IMR-90 (cell line): Measurements from ENCODE around the gene CEBPZ. TPM values are rescaled to one million over a fixed set of nuclear protein-coding genes. Genes with fewer than 3 reads are reported as not detected.

Experiments used
- polyA plus RNA-seq, 3 experiments: library from polyadenylated mRNA; depleted of rRNA; stranded (reverse); fragments of >200 nt; gene quantifications; 2 replicates each; pipeline ENCODE4 v1.2.3, GENCODE V29; 2012; ENCODE audit warnings: low replicate concordance in 1 of 3
- total RNA-seq: library from RNA; depleted of rRNA; stranded (reverse); fragments of >200 nt; gene quantifications from 2 replicates; pipeline ENCODE4 v1.2.3, GENCODE V29; 2012; rRNA removed

Gene CEBPZ
- total and polyA plus RNA-seq, 2 of the 4 experiments (the other 2 are of a cell fraction), result 9.4 to 33.3 TPM

Other genes starting within 250 kb of the CEBPZ start
- 17.9 and 20.6 TPM in 2 replicates for gene HEATR5B, start 147.2 kb downstream of the CEBPZ start, total RNA-seq
- gene HEATR5B, start 147.2 kb downstream of the CEBPZ start, polyA plus RNA-seq (2012; rRNA removed), result 7.6 and 8.3 TPM in 2 replicates
- gene GPATCH11, start 147.1 kb downstream of the CEBPZ start, total RNA-seq, result 4.7 and 8.1 TPM in 2 replicates
- 2.9 and 3.9 TPM in 2 replicates for gene GPATCH11, start 147.1 kb downstream of the CEBPZ start, polyA plus RNA-seq (2012; rRNA removed)
- 16.8 and 32.2 TPM in 2 replicates for gene EIF2AK2, start 74.6 kb downstream of the CEBPZ start, total RNA-seq
- 7.3 and 10.2 TPM in 2 replicates for gene EIF2AK2, start 74.6 kb downstream of the CEBPZ start, polyA plus RNA-seq (2012; rRNA removed)
- not detected in 2 replicates for gene SULT6B1, start 42.9 kb downstream of the CEBPZ start, total RNA-seq
- gene SULT6B1, start 42.9 kb downstream of the CEBPZ start, polyA plus RNA-seq (2012; rRNA removed), result not detected in 2 replicates
- gene CEBPZOS, start 35.1 kb downstream of the CEBPZ start, total RNA-seq, result 16.8 and 23.3 TPM in 2 replicates
- 26.3 and 31.5 TPM in 2 replicates for gene CEBPZOS, start 35.1 kb downstream of the CEBPZ start, polyA plus RNA-seq (2012; rRNA removed)
- 9.9 and 12.8 TPM in 2 replicates for gene NDUFAF7, start 62 bp upstream of the CEBPZ start, total RNA-seq
- gene NDUFAF7, start 62 bp upstream of the CEBPZ start, polyA plus RNA-seq (2012; rRNA removed), result 14.1 and 17.4 TPM in 2 replicates
- gene PRKD3, start 93.2 kb upstream of the CEBPZ start, total RNA-seq, result 46.4 and 47.5 TPM in 2 replicates
- gene PRKD3, start 93.2 kb upstream of the CEBPZ start, polyA plus RNA-seq (2012; rRNA removed), result 14.3 and 15.8 TPM in 2 replicates
- 2.2 TPM in 2 replicates for gene QPCT, start 113.0 kb upstream of the CEBPZ start, total RNA-seq
- gene QPCT, start 113.0 kb upstream of the CEBPZ start, polyA plus RNA-seq (2012; rRNA removed), result 1.6 and 1.9 TPM in 2 replicates